Activated naive CD4-positive, alpha-beta T cell treated with anti-CD3 and anti-CD28 coated beads, Interleukin-2, amount 50 U/mL, for 24 hours (primary cell): ENCODE data around the gene ACOXL.

Experiments used
- H3K27ac Mint-ChIP-seq: one replicate; pipeline ENCODE4 v1.8.0; 2021; ENCODE audit warnings: mild to moderate bottlenecking, mixed read lengths
- H3K27me3 Mint-ChIP-seq: one replicate; pipeline ENCODE4 v1.8.0; 2021; ENCODE audit warnings: mixed read lengths
- H3K36me3 Mint-ChIP-seq: one replicate; pipeline ENCODE4 v1.8.0; 2021; ENCODE audit warnings: mixed read lengths
- H3K4me1 Mint-ChIP-seq: one replicate; pipeline ENCODE4 v1.8.0; 2021; ENCODE audit warnings: mixed read lengths
- H3K4me3 Mint-ChIP-seq: one replicate; pipeline ENCODE4 v1.8.0; 2021; ENCODE audit warnings: mild to moderate bottlenecking, mixed read lengths
- H3K9me3 Mint-ChIP-seq: one replicate; pipeline ENCODE4 v1.8.0; 2021; ENCODE audit warnings: mixed read lengths

Gene ACOXL

GRCh38 chr2:110897966-110898365 is 165.6 kb downstream of the ACOXL start:
- peaks cover 7% of the 10 kb centered on the region for H3K9me3 Mint-ChIP-seq
- no peaks in the 10 kb centered on the region for H3K4me1 Mint-ChIP-seq
- H3K27me3 Mint-ChIP-seq = peaks cover 10% of the 10 kb centered on the region

GRCh38 chr2:110900191-110900590 is 167.8 kb downstream of the ACOXL start:
- Mint-ChIP-seq H3K9me3 (peaks cover 3% of the 10 kb centered on the region), H3K4me3 (no peak overlapping the region), H3K27me3 (peaks cover 9% of the 10 kb centered on the region), H3K36me3 (peaks cover 3% of the 10 kb centered on the region), H3K27ac (no peak overlapping the region), H3K4me1 (no peaks in the 10 kb centered on the region)

More at GRCh38 chr2:110897966-110898365, 165.6 kb downstream of the ACOXL start:
- no peak overlapping the region for H3K4me3 Mint-ChIP-seq
- no peak overlapping the region for H3K27ac Mint-ChIP-seq
- peaks cover 3% of the 10 kb centered on the region for H3K36me3 Mint-ChIP-seq

- peaks cover 2% of the 10 kb centered on the region for H3K27me3 Mint-ChIP-seq
- H3K9me3 Mint-ChIP-seq = no peaks in the 10 kb centered on the region
- H3K27ac Mint-ChIP-seq = no peak overlapping the region
- no peak overlapping the region for H3K4me3 Mint-ChIP-seq
- no peaks in the 10 kb centered on the region for H3K36me3 Mint-ChIP-seq
- no peaks in the 10 kb centered on the region for H3K4me1 Mint-ChIP-seq
Measured at GRCh38 chr2:110903548-110903947, 171.2 kb downstream of the ACOXL start.

- Mint-ChIP-seq H3K4me3 (no peak overlapping the region), H3K9me3 (no peaks in the 10 kb centered on the region), H3K27ac (no peak overlapping the region), H3K27me3 (peaks cover 2% of the 10 kb centered on the region), H3K36me3 (no peaks in the 10 kb centered on the region), H3K4me1 (no peaks in the 10 kb centered on the region)
Measured at GRCh38 chr2:110904116-110904778, 171.9 kb downstream of the ACOXL start.

GRCh38 chr2:110904779-110905148 is 172.4 kb downstream of the ACOXL start:
- no peaks in the 10 kb centered on the region for H3K36me3 Mint-ChIP-seq
- no peaks in the 10 kb centered on the region for H3K4me1 Mint-ChIP-seq
- peaks cover 2% of the 10 kb centered on the region for H3K27me3 Mint-ChIP-seq
- no peak overlapping the region for H3K27ac Mint-ChIP-seq
- no peaks in the 10 kb centered on the region for H3K9me3 Mint-ChIP-seq
- no peak overlapping the region for H3K4me3 Mint-ChIP-seq

- Mint-ChIP-seq H3K4me1 (no peaks in the 10 kb centered on the region), H3K9me3 (no peaks in the 10 kb centered on the region), H3K27me3 (peaks cover 2% of the 10 kb centered on the region), H3K27ac (no peak overlapping the region), H3K4me3 (no peak overlapping the region), H3K36me3 (no peaks in the 10 kb centered on the region)
Measured at GRCh38 chr2:110905217-110905616, 172.8 kb downstream of the ACOXL start.

- no peak overlapping the region for H3K27ac Mint-ChIP-seq
- H3K4me3 Mint-ChIP-seq = no peak overlapping the region
- H3K36me3 Mint-ChIP-seq = peaks cover 4% of the 10 kb centered on the region
Measured at GRCh38 chr2:110906613-110907298, 174.4 kb downstream of the ACOXL start.

GRCh38 chr2:110909501-110909900 is 177.1 kb downstream of the ACOXL start:
- H3K27ac Mint-ChIP-seq = no peak overlapping the region
- no peak overlapping the region for H3K4me3 Mint-ChIP-seq
- H3K9me3 Mint-ChIP-seq = peaks cover 23% of the 10 kb centered on the region
- H3K4me1 Mint-ChIP-seq = no peaks in the 10 kb centered on the region
- H3K36me3 Mint-ChIP-seq = peaks cover 4% of the 10 kb centered on the region
- H3K27me3 Mint-ChIP-seq = peaks cover 7% of the 10 kb centered on the region

More at GRCh38 chr2:110906613-110907298, 174.4 kb downstream of the ACOXL start:
- Mint-ChIP-seq H3K27me3 (peaks cover 7% of the 10 kb centered on the region), H3K9me3 (peaks cover 13% of the 10 kb centered on the region), H3K4me1 (no peaks in the 10 kb centered on the region)

GRCh38 chr2:110910423-110910822 is 178.1 kb downstream of the ACOXL start:
- Mint-ChIP-seq H3K9me3 (peaks cover 23% of the 10 kb centered on the region), H3K4me1 (no peaks in the 10 kb centered on the region), H3K4me3 (no peak overlapping the region)

GRCh38 chr2:110919738-110920137 is 187.4 kb downstream of the ACOXL start:
- Mint-ChIP-seq H3K4me3 (no peak overlapping the region), H3K4me1 (no peaks in the 10 kb centered on the region), H3K9me3 (no peaks in the 10 kb centered on the region), H3K27me3 (peaks cover 13% of the 10 kb centered on the region), H3K36me3 (no peaks in the 10 kb centered on the region), H3K27ac (no peak overlapping the region)

More at GRCh38 chr2:110910423-110910822, 178.1 kb downstream of the ACOXL start:
- Mint-ChIP-seq H3K27ac (no peak overlapping the region), H3K27me3 (peaks cover 5% of the 10 kb centered on the region), H3K36me3 (peaks cover 4% of the 10 kb centered on the region)

- Mint-ChIP-seq H3K27ac (no peak overlapping the region), H3K36me3 (peaks cover 3% of the 10 kb centered on the region), H3K4me1 (no peaks in the 10 kb centered on the region), H3K4me3 (no peak overlapping the region), H3K27me3 (peaks cover 2% of the 10 kb centered on the region), H3K9me3 (peaks cover 12% of the 10 kb centered on the region)
Measured at GRCh38 chr2:110925479-110925878, 193.1 kb downstream of the ACOXL start.

- no peaks in the 10 kb centered on the region for H3K4me1 Mint-ChIP-seq
- H3K27me3 Mint-ChIP-seq = peaks cover 2% of the 10 kb centered on the region
- peaks cover 17% of the 10 kb centered on the region for H3K9me3 Mint-ChIP-seq
- no peak overlapping the region for H3K4me3 Mint-ChIP-seq
- peaks cover 3% of the 10 kb centered on the region for H3K36me3 Mint-ChIP-seq
- H3K27ac Mint-ChIP-seq = peak overlapping the region; percentile 15
Measured at GRCh38 chr2:110927526-110927925, 195.2 kb downstream of the ACOXL start.

GRCh38 chr2:110929528-110929927 is 197.2 kb downstream of the ACOXL start:
- Mint-ChIP-seq H3K4me1 (no peaks in the 10 kb centered on the region), H3K9me3 (peaks cover 17% of the 10 kb centered on the region), H3K27me3 (peaks cover 2% of the 10 kb centered on the region), H3K36me3 (peaks cover 3% of the 10 kb centered on the region), H3K4me3 (no peak overlapping the region), H3K27ac (no peak overlapping the region)

- Mint-ChIP-seq H3K4me3 (no peak overlapping the region), H3K9me3 (peaks cover 17% of the 10 kb centered on the region), H3K4me1 (no peaks in the 10 kb centered on the region), H3K27me3 (peaks cover 2% of the 10 kb centered on the region), H3K27ac (no peak overlapping the region), H3K36me3 (peaks cover 3% of the 10 kb centered on the region)
Measured at GRCh38 chr2:110931648-110932047, 199.3 kb downstream of the ACOXL start.

- H3K4me3 Mint-ChIP-seq = no peak overlapping the region
- H3K4me1 Mint-ChIP-seq = no peaks in the 10 kb centered on the region
- peaks cover 3% of the 10 kb centered on the region for H3K36me3 Mint-ChIP-seq
- H3K9me3 Mint-ChIP-seq = peaks cover 17% of the 10 kb centered on the region
- H3K27ac Mint-ChIP-seq = no peak overlapping the region
- peaks cover 2% of the 10 kb centered on the region for H3K27me3 Mint-ChIP-seq
Measured at GRCh38 chr2:110933420-110933819, 201.0 kb downstream of the ACOXL start.

- no peaks in the 10 kb centered on the region for H3K4me1 Mint-ChIP-seq
- H3K36me3 Mint-ChIP-seq = no peaks in the 10 kb centered on the region
- no peak overlapping the region for H3K27ac Mint-ChIP-seq
- H3K9me3 Mint-ChIP-seq = peaks cover 10% of the 10 kb centered on the region
- H3K27me3 Mint-ChIP-seq = no peaks in the 10 kb centered on the region
- no peak overlapping the region for H3K4me3 Mint-ChIP-seq
Measured at GRCh38 chr2:110934948-110935347, 202.6 kb downstream of the ACOXL start.
